ENCODE results near the gene HOXD9. TPM values are rescaled to one million over a fixed set of nuclear protein-coding genes. Genes with fewer than 3 reads are reported as not detected.

Gene HOXD9
- polyA plus RNA-seq, 1 donor: 84.0 TPM

DNA sequence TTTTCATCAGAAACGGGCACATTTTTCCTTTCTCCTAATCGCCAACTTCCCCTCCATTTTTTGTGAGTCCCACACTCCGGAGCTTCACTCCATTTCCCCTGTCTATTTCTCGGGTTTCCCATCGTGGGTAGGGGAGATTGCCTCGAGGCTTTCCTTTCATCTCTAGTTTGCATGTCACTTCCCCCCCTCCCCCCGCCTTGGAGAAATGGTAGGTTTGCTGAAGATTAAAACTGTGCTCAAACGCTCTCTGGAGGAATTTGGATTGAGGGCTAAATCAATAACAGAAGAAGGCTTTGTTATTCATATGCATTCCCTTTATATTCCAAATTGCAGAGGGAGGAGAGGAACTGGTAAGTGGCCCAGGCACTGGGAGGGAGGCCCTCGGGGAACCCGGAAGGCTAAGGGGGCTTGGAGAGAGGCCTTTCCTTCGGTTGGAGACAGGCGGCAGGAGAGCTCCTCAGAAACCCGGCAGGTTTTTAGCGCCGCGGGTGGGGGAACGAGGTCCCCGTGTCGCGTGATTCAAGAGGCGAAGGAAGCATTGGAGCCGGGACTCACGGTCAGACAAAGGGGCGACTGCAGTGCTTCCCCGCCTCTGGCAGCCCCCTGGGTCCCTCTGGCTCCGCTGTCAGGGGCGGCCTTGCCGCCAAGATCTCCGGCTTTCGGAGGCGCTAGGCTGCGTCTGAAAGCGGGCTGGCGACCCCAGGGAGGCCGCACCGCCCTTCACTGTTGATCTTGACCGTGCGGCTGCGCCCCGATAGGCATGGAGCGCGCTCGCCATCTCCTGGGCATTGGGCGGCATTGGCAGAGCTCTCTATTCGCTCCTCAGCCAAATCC, 25.3 kb upstream of the HOXD9 start:
- no peak for DNase-seq

DNA sequence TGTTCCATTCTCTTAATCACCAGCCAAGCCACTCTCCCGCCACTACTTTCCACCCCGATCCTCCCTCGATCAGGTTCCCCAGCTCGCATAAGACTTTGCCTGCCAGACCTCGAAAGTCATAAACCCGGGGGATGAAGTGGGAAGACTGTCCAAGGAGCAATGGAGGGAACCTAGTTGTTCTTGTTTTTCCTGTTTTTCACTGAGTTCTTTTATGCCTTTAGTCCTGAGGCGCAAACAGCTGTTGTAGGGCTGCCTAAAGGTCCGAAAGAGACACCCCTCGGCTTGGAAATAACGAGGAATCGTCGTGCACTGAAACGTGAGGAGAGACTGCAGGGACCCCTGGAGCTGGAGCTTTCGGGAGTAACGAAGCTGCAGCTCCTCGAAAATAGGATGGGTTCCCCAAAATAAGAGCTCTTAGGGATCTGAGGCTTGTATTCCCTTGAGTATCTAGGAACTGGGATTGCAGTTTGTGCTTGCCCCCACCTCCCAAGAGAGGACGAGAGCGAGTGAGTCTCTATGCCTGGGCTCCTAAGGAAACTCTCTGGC, 24.6 kb upstream of the HOXD9 start:
- no peak for DNase-seq

DNA sequence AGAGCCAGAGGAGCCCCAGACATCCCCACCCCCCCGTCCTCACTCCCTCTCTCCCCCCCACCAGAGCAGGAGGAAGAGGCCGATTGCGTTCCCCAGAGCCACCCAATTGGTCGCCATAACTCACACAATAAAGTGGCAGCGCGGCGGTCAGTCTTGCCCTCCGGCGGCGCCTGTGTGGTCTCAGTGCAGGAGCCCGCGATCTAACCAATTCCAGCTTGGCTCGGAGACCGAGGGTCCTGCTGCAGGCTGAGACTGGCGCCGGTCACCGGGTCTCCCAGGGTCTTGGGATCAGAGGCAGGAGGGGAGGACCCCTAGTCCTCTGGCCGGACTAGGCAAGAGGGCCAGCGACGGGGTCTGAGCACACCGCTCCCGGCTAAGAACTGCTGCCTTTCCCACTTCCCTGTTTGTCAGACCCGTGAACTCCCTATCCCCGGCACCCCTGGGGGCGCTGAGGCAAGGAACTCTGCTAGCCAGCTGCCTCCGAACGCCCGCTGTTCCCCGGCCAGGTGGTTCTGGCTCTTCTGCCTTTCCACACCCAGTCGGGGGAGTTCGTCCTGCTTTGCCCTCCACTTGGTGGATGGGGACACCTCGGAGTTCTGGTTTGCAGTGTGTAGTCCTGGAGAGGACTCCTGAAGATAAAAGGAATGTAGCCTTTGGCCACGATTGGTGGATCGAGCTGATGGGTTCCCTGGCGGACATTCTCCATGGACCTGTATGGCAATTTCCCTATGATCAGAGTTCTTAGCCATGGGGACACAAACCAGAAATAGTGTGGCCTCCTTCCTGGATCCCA, 24.0 kb upstream of the HOXD9 start:
- no peak for DNase-seq

DNA sequence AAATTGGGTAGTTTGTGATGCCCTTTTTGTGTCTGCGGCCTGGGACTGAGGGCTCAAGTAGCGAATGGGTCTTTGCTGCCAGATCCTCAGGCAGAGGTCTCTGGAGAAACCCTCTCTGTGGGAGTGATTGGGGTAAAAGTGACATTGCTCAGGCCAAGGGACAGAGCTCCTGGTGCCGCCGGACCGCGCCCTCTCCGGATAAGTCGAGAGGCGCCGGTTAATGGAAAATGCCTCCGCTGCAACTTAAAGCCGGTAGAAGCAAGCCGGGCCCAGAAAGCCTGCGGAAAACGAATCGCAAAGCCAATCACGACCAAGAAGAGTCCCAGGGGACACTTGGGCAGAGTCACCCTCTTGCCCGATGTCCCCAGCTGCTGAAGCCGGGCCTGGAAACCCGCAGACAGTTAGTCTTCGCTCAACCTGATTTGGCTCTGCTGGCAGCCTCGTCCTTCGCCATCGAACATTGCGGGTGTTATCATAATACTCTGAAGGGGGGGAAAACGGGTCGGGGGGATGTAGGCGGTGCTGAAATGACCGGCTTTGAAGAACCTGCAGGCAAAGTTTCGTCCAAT, 23.3 kb upstream of the HOXD9 start:
- no peak for DNase-seq

DNA sequence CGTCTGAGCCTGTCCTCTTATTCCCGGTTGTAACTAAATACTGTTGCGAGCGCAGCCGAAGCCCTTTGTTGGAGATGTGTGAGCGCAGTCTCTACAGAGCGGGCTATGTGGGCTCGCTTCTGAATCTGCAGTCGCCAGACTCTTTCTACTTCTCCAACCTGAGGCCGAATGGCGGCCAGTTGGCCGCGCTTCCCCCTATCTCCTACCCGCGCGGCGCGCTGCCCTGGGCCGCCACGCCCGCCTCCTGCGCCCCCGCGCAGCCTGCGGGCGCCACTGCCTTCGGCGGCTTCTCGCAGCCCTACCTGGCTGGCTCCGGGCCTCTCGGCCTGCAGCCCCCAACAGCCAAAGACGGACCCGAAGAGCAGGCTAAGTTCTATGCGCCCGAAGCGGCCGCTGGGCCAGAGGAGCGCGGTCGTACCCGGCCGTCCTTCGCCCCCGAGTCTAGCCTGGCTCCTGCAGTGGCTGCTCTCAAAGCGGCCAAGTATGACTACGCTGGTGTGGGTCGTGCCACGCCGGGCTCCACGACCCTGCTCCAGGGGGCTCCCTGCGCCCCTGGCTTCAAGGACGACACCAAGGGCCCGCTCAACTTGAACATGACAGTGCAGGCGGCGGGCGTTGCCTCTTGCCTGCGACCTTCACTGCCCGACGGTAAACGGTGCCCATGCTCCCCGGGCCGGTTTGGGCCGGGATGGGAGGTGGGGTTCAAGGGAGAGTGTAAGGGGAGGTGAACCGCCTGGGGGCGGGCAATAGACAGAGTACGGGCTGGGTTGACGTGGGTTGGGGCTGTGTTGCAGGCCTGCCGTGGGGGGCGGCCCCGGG, 22.6 kb upstream of the HOXD9 start, which contains the start of gene HOXD12:
Gene HOXD12 (plus strand): TSS at position 68 of the 819 bp plus-strand sequence. CDS start 7 bp downstream, at position 75.
- no peak for DNase-seq

DNA sequence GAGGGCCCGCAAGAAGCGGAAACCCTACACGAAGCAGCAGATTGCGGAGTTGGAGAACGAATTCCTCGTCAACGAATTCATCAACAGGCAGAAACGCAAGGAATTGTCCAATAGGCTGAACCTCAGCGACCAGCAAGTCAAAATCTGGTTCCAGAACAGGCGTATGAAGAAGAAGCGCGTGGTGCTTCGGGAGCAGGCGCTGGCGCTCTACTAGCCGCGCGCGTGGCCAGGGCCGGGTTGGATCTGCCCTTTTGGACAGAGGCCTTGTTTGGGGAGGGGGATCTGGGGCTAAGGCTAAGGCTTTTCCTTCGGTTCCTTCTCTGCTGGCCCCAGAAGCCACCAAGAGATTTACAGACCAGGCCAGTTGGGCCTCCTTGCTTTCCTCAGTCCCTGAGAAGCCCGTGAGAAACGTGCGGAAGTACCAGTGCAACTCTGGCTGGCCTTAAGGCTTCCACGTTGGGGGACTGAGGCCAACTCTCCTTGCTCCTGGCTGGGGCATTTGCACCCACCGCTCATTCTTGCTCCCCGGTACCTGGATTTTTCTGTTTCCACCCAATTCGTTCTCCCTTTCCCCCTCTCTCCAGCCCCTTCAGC, 21.9 kb upstream of the HOXD9 start:
- DNase-seq: no peak

DNA sequence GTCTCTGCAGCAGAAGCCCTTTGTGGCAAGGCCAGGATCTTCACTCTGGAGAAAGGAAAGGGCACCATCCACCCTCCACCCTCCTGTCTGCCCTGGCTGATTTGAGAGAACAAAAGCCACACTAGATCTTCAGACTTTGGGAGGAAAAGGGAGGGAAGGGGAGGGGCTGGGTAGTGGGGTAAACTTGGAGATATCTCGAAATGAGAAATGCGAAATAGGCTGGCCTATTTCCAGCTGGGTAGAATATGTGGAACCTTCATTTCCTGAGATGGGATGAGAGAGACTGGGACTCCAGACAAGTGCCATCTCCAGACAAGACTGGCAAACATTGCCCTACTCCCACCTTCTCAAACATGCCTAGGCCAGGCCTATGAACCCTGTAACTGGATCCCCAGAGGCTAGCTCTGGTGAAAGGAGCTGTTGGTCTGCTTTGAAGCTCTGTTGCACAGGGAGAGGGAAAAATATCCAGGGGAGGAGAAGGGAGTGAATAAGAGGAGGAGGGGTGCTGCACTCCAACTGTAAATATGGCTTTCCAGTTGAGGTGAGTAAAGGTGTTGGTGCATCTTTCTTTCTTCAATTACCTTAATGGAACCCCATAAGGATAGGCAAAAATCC, 21.2 kb upstream of the HOXD9 start:
- no peak for DNase-seq

DNA sequence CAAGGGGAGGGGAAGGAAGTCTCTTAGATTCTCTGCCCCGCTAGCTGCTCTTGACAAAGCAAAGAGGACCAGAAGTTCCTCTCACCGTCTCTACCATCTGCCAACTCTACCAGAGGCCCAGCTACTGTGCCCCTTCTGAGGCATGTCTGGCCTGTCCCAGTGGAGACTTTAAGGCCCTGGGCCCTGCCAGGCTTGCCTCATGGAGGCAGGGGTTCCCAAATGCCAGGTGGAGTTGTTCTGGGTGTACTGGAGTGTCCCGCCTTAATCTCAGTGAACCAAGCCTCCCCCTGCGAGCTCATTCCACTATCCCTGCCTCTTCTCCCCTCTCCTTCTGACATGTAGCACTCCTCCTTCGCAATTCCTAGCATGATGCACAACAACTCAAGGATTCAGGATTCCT, 20.7 kb upstream of the HOXD9 start:
- DNase-seq: no peak

DNA sequence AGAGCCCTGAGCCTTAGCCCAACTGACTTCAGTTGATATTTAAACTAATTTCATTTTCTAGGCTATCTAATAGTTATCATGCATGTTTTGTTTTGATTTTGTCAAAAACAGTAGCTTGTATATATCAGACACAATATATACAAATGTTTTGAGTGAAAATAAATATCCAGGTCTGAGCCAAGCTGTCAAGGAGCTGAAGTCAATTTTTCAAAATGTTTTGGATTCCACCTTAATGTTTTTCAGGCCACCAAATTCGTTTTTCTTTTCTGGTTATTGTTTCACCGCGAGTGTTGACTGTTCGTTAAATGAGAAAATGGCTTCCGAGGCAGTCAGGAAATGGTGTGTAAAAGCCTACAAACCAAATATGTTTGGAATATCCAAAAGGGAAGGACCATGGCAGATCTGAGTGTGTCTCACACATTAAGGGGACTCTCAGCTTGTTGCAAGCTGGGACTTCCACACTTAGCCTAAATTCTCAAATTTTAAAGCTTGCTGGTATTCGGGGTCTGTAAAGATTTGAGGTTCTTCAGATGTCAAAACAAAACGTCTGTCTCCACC, 20.1 kb upstream of the HOXD9 start:
- DNase-seq: no peak

DNA sequence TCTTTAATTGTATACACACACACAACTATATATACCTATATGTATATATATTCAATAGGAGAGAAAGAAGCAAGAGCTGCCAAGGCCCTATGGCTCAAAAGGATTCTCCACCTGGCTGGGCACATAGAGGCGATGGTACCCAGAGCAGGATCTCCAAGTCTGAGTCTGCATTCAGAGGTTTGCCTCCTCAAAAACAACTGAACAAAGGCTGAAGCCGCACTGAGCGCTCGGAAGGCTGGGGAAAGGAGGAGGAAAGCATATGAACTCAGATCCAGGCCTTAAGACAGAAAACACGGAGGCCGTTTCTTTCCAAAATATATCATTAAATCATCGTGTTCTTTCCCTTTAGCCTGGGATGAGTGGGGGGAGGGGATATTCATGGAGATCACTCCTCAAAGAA, 19.3 kb upstream of the HOXD9 start:
- DNase-seq: no peak

DNA sequence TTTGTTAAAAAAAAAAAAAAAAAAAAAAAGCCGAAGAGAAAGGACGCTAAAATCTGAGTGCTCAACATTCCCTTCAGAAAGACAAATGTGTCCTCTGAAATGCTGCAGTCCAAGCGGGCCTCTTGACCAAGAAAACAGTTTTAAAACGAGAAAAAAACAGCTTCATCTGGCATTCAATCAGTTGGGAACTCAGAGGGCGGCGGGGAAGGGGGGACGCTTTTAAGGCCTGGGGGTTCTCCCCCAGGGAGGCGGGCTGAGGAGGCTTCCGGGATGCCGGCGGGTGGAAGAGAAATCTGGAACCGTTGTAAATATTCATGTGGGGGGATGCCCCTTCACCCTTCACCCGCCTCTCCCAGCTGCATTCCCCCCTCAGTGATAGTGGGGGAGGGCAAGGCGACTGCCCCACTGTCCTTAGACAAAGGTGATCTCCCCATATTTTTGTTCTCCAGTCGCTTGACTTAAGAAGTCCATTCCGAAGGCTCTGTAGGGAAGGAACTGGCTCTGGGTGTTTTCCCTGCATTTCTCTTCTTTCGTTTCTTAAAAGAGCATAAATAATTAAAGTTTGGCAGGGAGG, 18.7 kb upstream of the HOXD9 start:
- no peak for DNase-seq

DNA sequence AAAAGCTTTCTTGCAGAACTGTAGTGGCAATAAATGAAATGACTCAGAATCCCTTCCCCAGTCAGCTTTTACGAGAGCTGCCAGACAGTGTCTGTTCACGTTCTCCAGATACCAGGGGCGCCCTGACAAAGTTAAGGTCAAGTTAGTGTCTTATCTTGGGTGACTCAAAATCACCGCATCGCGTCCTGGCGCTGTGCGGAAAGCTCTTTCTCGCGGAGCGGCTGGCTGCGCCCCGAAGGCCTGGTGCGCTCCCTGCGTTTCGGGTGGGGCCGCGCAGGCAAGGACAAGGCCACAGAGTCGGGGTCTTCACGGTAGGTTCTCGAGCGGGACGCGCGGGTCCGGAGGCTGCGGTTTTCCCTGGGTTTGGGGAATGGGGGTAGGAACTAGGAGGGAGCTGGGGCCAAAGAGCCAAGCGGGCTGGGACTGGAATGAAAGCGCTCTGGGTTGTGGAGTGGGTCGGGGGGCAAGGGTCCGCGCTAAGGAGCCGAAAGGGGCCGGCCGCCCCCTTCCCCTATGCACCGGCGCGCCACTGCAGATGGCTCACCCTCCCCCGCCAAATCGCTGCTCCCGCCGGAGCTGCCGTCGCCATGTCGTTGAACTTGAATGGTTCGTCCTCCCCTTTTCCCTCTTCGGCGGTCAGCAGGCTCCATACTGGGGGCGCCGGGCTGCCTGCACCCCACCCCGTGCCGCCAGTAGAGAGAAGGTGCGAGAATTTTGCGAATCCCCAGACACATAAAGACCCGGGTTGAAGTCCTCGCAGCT, 18.0 kb upstream of the HOXD9 start:
- DNase-seq: no peak

DNA sequence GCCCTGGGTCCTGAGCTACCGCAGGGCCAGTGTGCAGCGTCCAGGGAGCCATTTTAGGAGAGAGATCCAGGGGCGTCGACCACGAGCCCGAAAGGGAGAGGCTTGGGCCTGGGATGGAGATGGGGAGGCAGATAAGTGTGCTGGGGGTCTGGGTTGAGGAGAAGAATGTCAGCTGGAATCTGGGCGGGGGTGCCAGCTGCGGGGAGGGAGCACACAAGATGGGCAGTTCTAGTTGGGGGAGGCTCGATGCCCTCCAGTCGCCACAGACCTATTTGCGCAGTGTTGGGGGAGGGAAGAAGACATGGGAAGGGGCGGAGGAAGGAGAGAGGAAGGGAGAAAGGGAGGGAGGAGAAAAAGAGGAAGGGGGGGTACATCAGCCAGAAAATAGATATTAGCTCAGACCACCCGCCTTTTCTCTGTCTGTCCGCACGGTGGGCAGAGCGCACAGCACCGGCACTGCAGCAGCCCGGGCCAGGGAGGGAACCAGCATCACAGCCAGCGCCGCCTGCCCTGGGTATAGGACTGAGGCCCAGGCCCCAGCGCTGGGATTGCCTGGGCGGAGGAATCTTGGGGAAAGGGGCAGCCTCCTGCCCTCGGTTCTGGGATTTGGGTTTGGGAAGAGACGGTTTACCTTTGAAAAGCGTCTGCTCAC, 17.3 kb upstream of the HOXD9 start:
- DNase-seq: no peak

DNA sequence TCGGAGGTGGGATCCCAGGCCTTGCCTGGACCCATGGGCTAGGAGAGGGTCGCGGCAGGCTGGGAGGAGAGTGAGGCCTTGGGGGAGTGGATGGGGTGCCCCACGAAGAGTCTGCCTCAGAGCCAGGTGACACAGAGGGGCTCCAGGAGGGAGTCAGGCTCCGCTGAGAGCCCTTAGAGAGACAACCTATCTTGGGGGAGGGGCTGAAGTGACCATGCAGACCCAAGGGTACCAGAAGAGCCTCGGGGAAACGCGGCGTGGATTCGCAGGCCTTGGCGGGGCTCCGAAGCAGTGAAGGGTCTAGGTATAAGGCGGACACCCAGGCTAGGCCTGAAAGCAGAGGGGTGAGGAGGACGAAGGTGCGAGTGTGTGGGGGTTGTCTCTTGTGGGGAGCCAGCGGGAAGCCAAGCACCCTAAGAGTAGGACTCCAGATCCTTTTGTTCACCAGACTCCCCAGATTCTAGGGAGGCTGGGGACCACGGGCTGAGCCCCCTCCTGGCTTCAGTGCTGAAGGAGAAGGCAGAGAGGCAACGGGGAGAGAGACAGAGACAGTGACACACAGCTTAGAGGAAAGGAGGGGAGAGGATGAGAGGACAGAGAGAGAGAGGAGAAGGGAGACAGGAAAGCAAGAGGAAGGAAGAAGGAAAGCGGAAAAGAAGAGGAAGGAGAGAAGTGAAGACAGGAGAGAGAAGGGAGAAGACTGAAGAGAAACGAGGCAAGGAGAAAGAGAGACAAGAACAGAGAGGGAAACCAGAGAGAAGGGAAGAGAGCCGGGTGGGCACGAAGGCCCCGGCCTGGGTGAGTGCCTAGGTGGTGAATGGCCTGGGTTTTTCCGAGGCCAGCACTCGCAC, 16.6 kb upstream of the HOXD9 start:
- no peak for DNase-seq

DNA sequence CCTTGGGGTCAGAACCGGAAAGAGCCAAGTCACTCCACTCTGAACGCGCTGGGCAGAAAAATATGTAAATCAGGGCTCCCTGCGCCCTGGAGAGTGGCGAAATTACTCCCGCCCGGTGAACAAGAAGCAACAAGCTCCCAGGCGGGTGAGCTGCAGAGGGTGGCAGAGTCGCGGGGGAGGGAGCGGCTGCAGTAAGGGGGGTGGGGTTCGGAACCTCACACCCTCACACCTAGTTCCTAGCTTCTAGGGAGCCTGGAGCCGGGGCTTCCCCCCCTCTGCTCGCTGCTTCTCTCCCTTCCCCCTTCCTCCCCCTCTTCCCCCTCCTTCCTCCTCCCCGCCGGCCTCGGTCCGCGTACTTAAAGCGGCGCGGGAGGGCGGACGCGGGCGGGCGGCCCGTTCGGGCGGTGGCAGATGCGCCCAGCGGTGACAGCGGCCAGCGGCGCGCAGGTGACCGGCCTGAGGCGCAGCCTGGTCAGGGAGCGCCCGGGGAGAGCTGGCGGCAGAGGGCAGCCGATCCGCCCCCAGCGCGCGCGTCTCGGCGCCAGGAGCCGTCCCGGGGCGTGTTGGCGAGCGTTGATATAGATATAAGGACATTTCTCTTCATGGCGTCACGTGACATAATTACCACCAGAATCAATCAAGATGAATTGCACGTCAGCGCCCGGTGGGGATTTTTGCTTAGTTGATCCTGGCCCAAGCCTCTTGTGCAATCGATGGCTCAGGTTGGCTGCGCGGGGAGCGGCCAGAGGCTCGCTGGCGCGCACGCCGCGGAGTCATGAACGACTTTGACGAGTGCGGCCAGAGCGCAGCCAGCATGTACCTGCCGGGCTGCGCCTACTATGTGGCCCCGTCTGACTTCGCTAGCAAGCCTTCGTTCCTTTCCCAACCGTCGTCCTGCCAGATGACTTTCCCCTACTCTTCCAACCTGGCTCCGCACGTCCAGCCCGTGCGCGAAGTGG, 15.7 kb upstream of the HOXD9 start, which contains the start of gene HOXD11:
Gene HOXD11 (plus strand): TSS at position 700 of the 959 bp plus-strand sequence. CDS start 76 bp downstream, at position 776.
- no peak for DNase-seq

DNA sequence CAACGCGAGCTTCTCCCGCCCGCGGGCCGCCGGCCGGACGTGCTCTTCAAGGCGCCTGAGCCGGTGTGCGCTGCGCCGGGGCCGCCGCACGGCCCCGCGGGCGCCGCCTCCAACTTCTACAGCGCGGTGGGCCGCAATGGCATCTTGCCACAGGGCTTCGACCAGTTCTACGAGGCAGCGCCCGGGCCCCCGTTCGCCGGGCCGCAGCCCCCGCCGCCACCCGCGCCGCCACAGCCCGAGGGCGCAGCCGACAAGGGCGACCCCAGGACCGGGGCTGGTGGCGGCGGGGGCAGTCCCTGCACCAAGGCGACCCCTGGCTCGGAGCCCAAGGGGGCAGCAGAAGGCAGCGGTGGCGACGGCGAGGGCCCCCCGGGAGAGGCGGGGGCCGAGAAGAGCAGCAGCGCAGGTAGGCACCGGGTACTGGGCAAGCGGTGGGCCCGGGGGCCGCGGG, 14.8 kb upstream of the HOXD9 start:
- DNase-seq: no peak

Data from left kidney (tissue), 2 donors.